Prostate gland (tissue), 2 donors: ENCODE measurements around the gene RCAN1.

ENCODE experiments used
- CTCF ChIP-seq, 4 experiments: fragments of 200-600 bp in 2 of 4; fragments of 450-650 bp in 2 of 4; sonication (generic) in 2 of 4; IDR thresholded peaks; 1 replicate in 3 of 4; 2 replicates in 1 of 4; pipeline ENCODE4 v1.5.1; 2016 to 2019; ENCODE audit warnings: antibody characterized with exemption in 4 of 4, mild to moderate bottlenecking in 2 of 4, moderate library complexity in 2 of 4
- POLR2A ChIP-seq: fragments of 450-650 bp; IDR thresholded peaks from one replicate; pipeline ENCODE4 v1.6.1; 2016; ENCODE audit warnings: antibody characterized with exemption, mild to moderate bottlenecking

GRCh38 chr21:34621434-34622350, 6.8 kb upstream of the RCAN1 start:
- no peak for TF ChIP-seq POLR2A
- TF ChIP-seq CTCF (IDR thresholded peaks at IDR 0.05) = no peak
